Gastroesophageal sphincter (tissue), 4 donors: Measurements from ENCODE around the gene NAE1. TPM values are rescaled to one million over a fixed set of nuclear protein-coding genes. Genes with fewer than 3 reads are reported as not detected.

Source experiments
- ATAC-seq: fragments of 150-250 bp; one replicate; pipeline ENCODE4 v1.9.1; 2016; ENCODE audit warnings: mild to moderate bottlenecking, moderate library complexity
- H3K27ac ChIP-seq, 4 donors: fragments of 200-600 bp; sonication (generic) in 3 of 4; 1 replicate in 3 of 4; 2 replicates in 1 of 4; pipeline ENCODE4 v1.5.1; 2016 to 2019
- H3K27me3 ChIP-seq: fragments of 200-600 bp; sonication (generic); one replicate; pipeline ENCODE4 v1.5.1; 2019
- H3K36me3 ChIP-seq, 2 donors: fragments of 200-600 bp; sonication (generic); one replicate each; pipeline ENCODE4 v1.5.1; 2019; ENCODE audit warnings: control low read depth in 1 of 2
- H3K4me1 ChIP-seq, 3 donors: fragments of 200-600 bp; sonication (generic); 1 replicate in 2 of 3; 2 replicates in 1 of 3; pipeline ENCODE4 v1.5.1; 2016 to 2019; ENCODE audit warnings: control low read depth in 2 of 3
- H3K4me3 ChIP-seq, 2 donors: fragments of 200-600 bp; sonication (generic); one replicate each; pipeline ENCODE4 v1.5.1; 2019; ENCODE audit warnings: mild to moderate bottlenecking in 1 of 2, moderate library complexity in 1 of 2
- H3K9me3 ChIP-seq, 3 donors: fragments of 200-600 bp; sonication (generic); one replicate each; pipeline ENCODE4 v1.5.1; 2017 to 2019; ENCODE audit warnings: control low read depth in 2 of 3
- CTCF ChIP-seq, 4 experiments: fragments of 200-600 bp in 2 of 4; fragments of 450-650 bp in 2 of 4; sonication (generic) in 1 of 4; IDR thresholded peaks; one replicate each; pipeline ENCODE4 v1.5.1; 2017 to 2019; ENCODE audit warnings: antibody characterized with exemption in 4 of 4, mild to moderate bottlenecking in 2 of 4, moderate library complexity in 2 of 4
- EP300 ChIP-seq: sonication (generic); formaldehyde crosslinking; IDR thresholded peaks from one replicate; pipeline ENCODE4 v1.6.1; 2017; ENCODE audit warnings: antibody characterized with exemption, mild to moderate bottlenecking
- POLR2A ChIP-seq, 2 donors: fragments of 450-650 bp; IDR thresholded peaks; one replicate each; pipeline ENCODE4 v1.6.1; 2017; ENCODE audit warnings: antibody characterized with exemption in 2 of 2, mild to moderate bottlenecking in 2 of 2, moderate library complexity in 1 of 2
- POLR2AphosphoS5 ChIP-seq: sonication (generic); formaldehyde crosslinking; IDR thresholded peaks from one replicate; pipeline ENCODE4 v1.6.1; 2017; ENCODE audit warnings: antibody characterized with exemption
- WGBS, 2 donors: methylation state at CpG; one replicate each; pipeline ENCODE4 v1.1.5; 2018; ENCODE audit warnings: low coverage in 1 of 2; 5-methylcytosine and 5-hydroxymethylcytosine counted together
- total RNA-seq, 4 donors: library from RNA; depleted of rRNA; stranded (reverse); fragments of >200 nt; gene quantifications; one replicate each; pipeline ENCODE4 v1.1.0, GENCODE V29; 2016

The NAE1 gene
- total RNA-seq, 4 donors from 2014 or later = 37.3 to 63.2 (median 52.4) TPM

DNA sequence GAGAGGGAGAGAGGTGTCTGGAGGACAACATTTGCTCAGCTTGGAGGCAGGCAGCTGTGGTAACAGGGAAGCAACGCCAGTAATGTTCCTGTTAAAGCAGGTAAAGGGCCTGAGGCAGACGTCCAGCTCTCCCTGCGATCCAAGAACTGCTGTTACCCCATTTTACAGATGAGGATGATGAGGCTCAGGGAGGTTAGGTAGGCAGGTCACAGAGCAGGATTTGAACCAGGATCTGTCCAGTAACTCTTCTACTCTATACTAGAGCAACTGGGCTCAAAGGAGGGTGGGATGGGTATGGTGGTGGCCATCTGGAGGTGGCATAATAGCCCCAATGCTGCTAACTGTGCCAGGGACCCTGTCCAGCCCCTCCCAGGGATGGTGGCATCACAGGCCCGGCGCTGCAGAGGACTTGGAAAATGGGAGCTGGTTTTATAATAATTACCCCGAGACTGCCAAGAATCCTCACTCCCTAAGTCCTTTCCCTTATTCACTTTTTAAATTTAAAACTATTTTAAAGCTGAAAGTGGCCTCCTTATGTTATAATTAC lies 25.5 kb upstream of the NAE1 start:
- 81 to 100% methylated on average over 1 to 5 of the region's 6 CpGs for WGBS, 2 donors
- ATAC-seq = no peak
- no peak overlapping the region for H3K4me3 ChIP-seq

GRCh38 chr16:66853261-66854139 lies 22.7 kb upstream of the NAE1 start:
- Histone ChIP-seq H3K4me1 (no peaks in the 10 kb centered on the region), H3K9me3 (no peaks in the 10 kb centered on the region), H3K36me3 (no peaks in the 10 kb centered on the region), H3K27me3 (peaks cover 7% of the 10 kb centered on the region), H3K4me3 (no peak overlapping the region), H3K27ac (no peak overlapping the region)
- no peak for ATAC-seq
- 80% methylated on average over 9 of the region's 15 CpGs; no CpG with 5 or more reads in 1 of the 2 donors for WGBS, 2 donors
- no peak for TF ChIP-seq EP300
- TF ChIP-seq CTCF (IDR thresholded peaks at IDR 0.05) = no peak
- no peak for TF ChIP-seq POLR2A (IDR thresholded peaks at IDR 0.05)
- TF ChIP-seq POLR2AphosphoS5 = no peak

More for the DNA sequence above, 25.5 kb upstream of the NAE1 start:
- Histone ChIP-seq H3K9me3 (no peaks in the 10 kb centered on the region), H3K27ac (no peak overlapping the region), H3K36me3 (no peaks in the 10 kb centered on the region), H3K27me3 (no peaks in the 10 kb centered on the region), H3K4me1 (peaks cover 0 to 14% (median 4%) of the 10 kb centered on the region in 3 donors)
- TF ChIP-seq EP300 = no peak
- no peak for TF ChIP-seq POLR2A (IDR thresholded peaks at IDR 0.05)
- no peak for TF ChIP-seq POLR2AphosphoS5
- no peak for TF ChIP-seq CTCF (IDR thresholded peaks at IDR 0.05)

- Histone ChIP-seq H3K4me1 (no peaks in the 10 kb centered on the region), H3K27ac (no peak overlapping the region), H3K36me3 (no peaks in the 10 kb centered on the region), H3K4me3 (no peak overlapping the region), H3K27me3 (peaks cover 25% of the 10 kb centered on the region), H3K9me3 (no peaks in the 10 kb centered on the region)
- ATAC-seq = no peak
- no CpG with 5 or more reads among the region's 13 CpGs for WGBS, 2 donors
- TF ChIP-seq EP300 (no peak), POLR2A (IDR thresholded peaks at IDR 0.05) (no peak), POLR2AphosphoS5 (no peak), CTCF (IDR thresholded peaks at IDR 0.05) (no peak)
These were observed 20.6 kb upstream of the NAE1 start for GRCh38 chr16:66851166-66851964.

GRCh38 chr16:66850115-66850815 lies 19.5 kb upstream of the NAE1 start:
- TF ChIP-seq EP300 = no peak
- no peak for TF ChIP-seq CTCF (IDR thresholded peaks at IDR 0.05)
- TF ChIP-seq POLR2A (IDR thresholded peaks at IDR 0.05) = no peak
- Histone ChIP-seq H3K4me1 (peaks cover 0 to 1% (median 0%) of the 10 kb centered on the region in 3 donors), H3K36me3 (no peaks in the 10 kb centered on the region), H3K4me3 (no peak overlapping the region), H3K27me3 (peaks cover 36% of the 10 kb centered on the region), H3K27ac (no peak overlapping the region), H3K9me3 (no peaks in the 10 kb centered on the region)
- WGBS, 2 donors = 100% methylated on average over 3 of the region's 14 CpGs; no CpG with 5 or more reads in 1 of the 2 donors
- ATAC-seq = no peak
